ENCODE measurements around the gene PPIG. TPM values are rescaled to one million over a fixed set of nuclear protein-coding genes. Genes with fewer than 3 reads are reported as not detected.
A peak's percentile ranks its signal among the peaks of the same experiment; 100 is the strongest.
"Not testable (repeated sequence)": the region's sequence is repeated elsewhere in the genome, so short reads cannot be mapped to it uniquely, and the experiment has no call there.

The PPIG gene
- 10 to 100 TPM; 26.1 to 53.8 (median 37.1) TPM for total RNA-seq

DNA sequence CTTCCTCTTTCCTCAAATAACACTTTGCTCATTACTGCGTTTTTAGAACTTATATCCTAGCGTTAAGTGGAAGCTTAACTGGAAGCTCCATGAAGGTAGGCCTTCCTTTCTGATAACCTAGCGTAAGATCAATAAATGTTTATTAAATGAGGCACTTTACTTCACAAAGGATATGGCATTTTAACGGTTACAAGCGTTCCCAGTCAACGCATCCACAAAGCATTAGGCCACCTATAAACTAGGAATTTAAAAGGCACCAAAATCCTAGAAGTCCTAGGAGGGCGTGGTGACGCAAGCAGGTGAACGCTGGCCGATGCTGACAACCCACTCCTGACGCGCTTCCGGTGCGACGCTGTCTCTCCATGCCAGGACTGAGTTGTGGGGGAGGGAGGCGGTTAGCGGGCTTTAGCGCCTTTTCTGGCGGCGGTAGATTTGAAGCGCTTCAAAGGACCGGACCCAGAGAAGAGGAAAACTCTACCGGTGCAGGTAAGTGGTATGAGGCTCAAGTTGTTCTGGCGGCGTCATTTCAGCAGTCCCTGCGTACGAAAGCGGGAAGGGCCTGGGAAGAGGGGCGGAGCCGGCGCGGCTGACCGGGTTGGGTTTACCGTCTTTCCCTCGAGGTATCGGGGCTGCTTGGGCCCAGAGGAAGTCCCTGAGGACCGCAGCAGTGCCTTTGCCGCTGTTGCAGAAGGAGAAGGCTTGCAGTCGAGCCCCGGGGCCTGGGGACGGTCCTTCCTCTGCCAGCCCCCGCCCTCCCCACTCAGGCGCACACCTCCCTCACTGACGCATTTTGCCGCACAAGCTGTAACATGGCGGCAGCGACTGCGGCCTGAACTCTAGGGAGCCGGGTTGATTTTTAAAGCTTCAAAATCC, at the start of gene PPIG:
Gene PPIG (plus strand): TSS at position 347 of the 873 bp plus-strand sequence. CDS start 19,691 bp downstream, outside the sequence.
- no peaks in the 10 kb centered on the region for H3K9me3 ChIP-seq
- H3K27ac ChIP-seq: peak within 1 kb of the TSS; percentile 95 to 98 (median 96)
- H3K4me1 ChIP-seq: peaks cover 0 to 35% (median 13%) of the 10 kb centered on the region in 4 donors
- 8 to 9% methylated on average over 28 to 35 of the region's 49 CpGs for WGBS, 2 donors
- TF ChIP-seq POLR2A (IDR thresholded peaks at IDR 0.05) (peak; percentile 12 to 67), EP300 (IDR thresholded peaks at IDR 0.05) (peak; percentile 63 to 93)
- TF ChIP-seq, protein P1, sequence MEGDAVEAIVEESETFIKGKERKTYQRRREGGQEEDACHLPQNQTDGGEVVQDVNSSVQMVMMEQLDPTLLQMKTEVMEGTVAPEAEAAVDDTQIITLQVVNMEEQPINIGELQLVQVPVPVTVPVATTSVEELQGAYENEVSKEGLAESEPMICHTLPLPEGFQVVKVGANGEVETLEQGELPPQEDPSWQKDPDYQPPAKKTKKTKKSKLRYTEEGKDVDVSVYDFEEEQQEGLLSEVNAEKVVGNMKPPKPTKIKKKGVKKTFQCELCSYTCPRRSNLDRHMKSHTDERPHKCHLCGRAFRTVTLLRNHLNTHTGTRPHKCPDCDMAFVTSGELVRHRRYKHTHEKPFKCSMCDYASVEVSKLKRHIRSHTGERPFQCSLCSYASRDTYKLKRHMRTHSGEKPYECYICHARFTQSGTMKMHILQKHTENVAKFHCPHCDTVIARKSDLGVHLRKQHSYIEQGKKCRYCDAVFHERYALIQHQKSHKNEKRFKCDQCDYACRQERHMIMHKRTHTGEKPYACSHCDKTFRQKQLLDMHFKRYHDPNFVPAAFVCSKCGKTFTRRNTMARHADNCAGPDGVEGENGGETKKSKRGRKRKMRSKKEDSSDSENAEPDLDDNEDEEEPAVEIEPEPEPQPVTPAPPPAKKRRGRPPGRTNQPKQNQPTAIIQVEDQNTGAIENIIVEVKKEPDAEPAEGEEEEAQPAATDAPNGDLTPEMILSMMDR (IDR thresholded peaks at IDR 0.05): peak in 1 of 5 experiments; percentile 20
- H3K27me3 ChIP-seq: no peaks in the 10 kb centered on the region
- H3K36me3 ChIP-seq: no peaks in the 10 kb centered on the region
- peak; percentile 74 to 86 for DNase-seq (ENCODE audit: low spot score in 2 of 2)
- peak within 1 kb of the TSS; percentile 77 to 94 (median 84) for H3K4me3 ChIP-seq

DNA sequence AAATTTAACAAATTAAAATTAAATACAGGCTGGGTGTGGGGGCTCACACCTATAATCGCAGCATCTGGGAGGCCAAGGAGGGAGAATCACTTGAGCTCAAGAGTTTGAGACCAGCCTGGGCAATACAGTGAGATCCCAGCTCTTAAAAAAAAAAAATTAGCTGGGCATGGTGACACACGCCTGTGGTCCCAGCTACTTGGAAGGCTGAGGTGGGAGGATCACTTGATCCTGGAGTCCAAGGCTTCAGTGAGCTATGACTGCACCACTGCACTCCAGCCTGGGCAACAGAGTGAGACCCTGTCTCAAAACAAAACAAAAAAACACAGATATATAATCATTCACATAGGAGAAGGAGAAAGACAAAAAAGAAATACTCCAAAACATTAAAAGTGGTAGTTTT, 44.7 kb upstream of the PPIG start:
- H3K36me3 ChIP-seq: peaks cover 0 to 31% (median 0%) of the 10 kb centered on the region in 3 donors
- WGBS, 2 donors: 85 to 92% methylated on average over 2 of the region's 2 CpGs

DNA sequence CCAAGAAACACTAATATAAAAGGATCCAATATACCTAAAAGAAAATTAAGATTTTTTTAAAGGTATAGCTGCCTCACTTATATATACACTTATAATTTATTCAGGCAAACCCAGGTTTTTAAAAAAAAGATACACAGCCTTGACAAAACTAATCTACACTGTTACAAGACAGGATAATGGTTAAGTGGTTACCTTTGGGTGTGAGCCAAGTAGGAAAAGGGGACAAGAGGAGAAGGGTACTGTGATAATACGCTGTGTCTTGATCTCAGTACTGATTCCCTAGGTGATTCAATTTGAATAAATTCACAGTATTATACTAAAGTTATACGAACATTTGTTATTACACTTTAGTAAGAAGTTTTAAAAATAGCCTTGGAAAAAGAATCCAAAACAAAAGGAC, 44.0 kb upstream of the PPIG start:
- no peaks in the 10 kb centered on the region for H3K27me3 ChIP-seq
- no peaks in the 10 kb centered on the region for H3K9me3 ChIP-seq
- no peak overlapping the region for H3K4me3 ChIP-seq
- H3K27ac ChIP-seq: no peak overlapping the region
- H3K4me1 ChIP-seq: no peaks in the 10 kb centered on the region
- peaks cover 0 to 29% (median 0%) of the 10 kb centered on the region in 3 donors for H3K36me3 ChIP-seq
- WGBS, 2 donors: 75 to 84% methylated on average over 2 of the region's 2 CpGs
- TF ChIP-seq EP300 (IDR thresholded peaks at IDR 0.05): no peak
- no peak for TF ChIP-seq POLR2A (IDR thresholded peaks at IDR 0.05)
- TF ChIP-seq, protein P1 (IDR thresholded peaks at IDR 0.05): no peak
- DNase-seq (ENCODE audit: low spot score in 2 of 2): no peak

More for the DNA sequence above, 44.7 kb upstream of the PPIG start:
- not testable (repeated sequence) for H3K4me3 ChIP-seq; H3K9me3 ChIP-seq; DNase-seq (ENCODE audit: low spot score in 2 of 2); H3K27me3 ChIP-seq; H3K4me1 ChIP-seq; H3K27ac ChIP-seq

DNA sequence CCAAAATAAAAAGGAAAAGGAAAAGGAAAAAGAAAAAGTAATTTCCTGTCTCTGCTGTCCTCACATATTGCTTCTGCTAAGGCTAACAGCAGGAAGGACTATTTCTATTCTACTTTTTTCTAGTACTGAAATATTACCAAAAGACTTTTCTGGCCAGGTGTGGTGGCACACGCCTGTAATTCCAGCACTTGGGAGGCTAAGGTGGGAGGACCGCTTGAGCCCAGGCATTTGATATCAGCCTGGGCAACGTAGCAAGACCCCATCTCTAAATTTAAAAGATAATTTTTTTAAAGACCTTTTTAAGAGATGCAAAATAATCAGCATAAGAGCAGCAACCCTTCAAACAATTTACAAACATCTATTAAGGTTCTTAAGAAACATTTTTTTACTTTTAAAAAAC, 41.7 kb upstream of the PPIG start:
- peaks cover 0 to 26% (median 0%) of the 10 kb centered on the region in 3 donors for H3K36me3 ChIP-seq
- H3K27me3 ChIP-seq: no peaks in the 10 kb centered on the region
- no peak for TF ChIP-seq EP300 (IDR thresholded peaks at IDR 0.05)
- TF ChIP-seq POLR2A (IDR thresholded peaks at IDR 0.05): no peak
- TF ChIP-seq, protein P1 (IDR thresholded peaks at IDR 0.05): no peak
- H3K4me3 ChIP-seq: no peak overlapping the region
- WGBS, 2 donors: 80 to 91% methylated on average over 3 of the region's 3 CpGs
- no peaks in the 10 kb centered on the region for H3K9me3 ChIP-seq
- no peak overlapping the region for H3K27ac ChIP-seq
- H3K4me1 ChIP-seq: no peaks in the 10 kb centered on the region
- DNase-seq (ENCODE audit: low spot score in 2 of 2): no peak

DNA sequence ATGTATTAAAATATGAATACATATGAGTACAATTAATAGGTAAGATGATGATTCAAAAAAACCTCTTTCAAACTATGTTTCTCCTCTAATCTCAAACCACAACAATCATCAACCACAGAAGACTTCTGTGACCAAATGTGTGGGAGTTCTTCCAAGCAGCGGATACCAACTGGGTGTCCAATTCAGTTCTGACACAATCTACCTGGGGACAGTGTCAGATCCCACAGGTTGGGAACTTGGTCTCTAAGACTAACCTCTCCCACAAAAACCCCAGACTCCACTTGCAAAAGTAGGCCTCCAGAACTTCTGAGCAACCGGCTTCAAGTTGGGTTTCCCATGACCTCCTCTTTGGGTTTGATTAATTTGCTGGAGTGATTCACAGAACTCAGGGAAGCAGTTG, 37.4 kb upstream of the PPIG start:
- WGBS, 2 donors: 90 to 98% methylated on average over 2 of the region's 2 CpGs
- no peaks in the 10 kb centered on the region for H3K27me3 ChIP-seq
- no peak for DNase-seq (ENCODE audit: low spot score in 2 of 2)
- no peak overlapping the region for H3K27ac ChIP-seq
- H3K4me3 ChIP-seq: no peak overlapping the region
- no peaks in the 10 kb centered on the region for H3K4me1 ChIP-seq
- H3K36me3 ChIP-seq: peaks cover 0 to 22% (median 0%) of the 10 kb centered on the region in 3 donors
- no peak for TF ChIP-seq EP300 (IDR thresholded peaks at IDR 0.05)
- TF ChIP-seq, protein P1 (IDR thresholded peaks at IDR 0.05): no peak
- no peaks in the 10 kb centered on the region for H3K9me3 ChIP-seq

All from tibial nerve (tissue), 4 donors.